Mesenchymal stem cell (in vitro differentiated cells and primary cell): ENCODE results near the gene SMURF2.

Experiments used
- DNase-seq: peaks from one replicate; pipeline ENCODE4 v3.0.0-alpha.2; 2013
- H2AFZ ChIP-seq: one replicate; pipeline ENCODE4 v1.6.1; 2013; ENCODE audit warnings: low read depth, mild to moderate bottlenecking, control low read depth, inconsistent platforms, low read length, moderate library complexity
- H2AK5ac ChIP-seq: 2 replicates; pipeline ENCODE4 v1.6.1; 2013; ENCODE audit warnings: low read length, moderate library complexity, mild to moderate bottlenecking, inconsistent platforms; ENCODE audit not compliant: severe bottlenecking
- H2BK120ac ChIP-seq: one replicate; pipeline ENCODE4 v1.6.1; 2013; ENCODE audit warnings: low read depth, mild to moderate bottlenecking, inconsistent platforms, low read length, moderate library complexity
- H2BK12ac ChIP-seq, 2 experiments: one replicate each; pipeline ENCODE4 v1.6.1; 2013; ENCODE audit warnings: inconsistent platforms in 2 of 2, low read length in 2 of 2, mild to moderate bottlenecking in 2 of 2, moderate library complexity in 2 of 2, control low read depth in 1 of 2
- H2BK15ac ChIP-seq: one replicate; pipeline ENCODE4 v1.6.1; 2013; ENCODE audit warnings: mild to moderate bottlenecking, low read depth, inconsistent platforms; ENCODE audit not compliant: poor library complexity, severe bottlenecking
- H2BK5ac ChIP-seq: 2 replicates; pipeline ENCODE4 v1.6.1; 2013; ENCODE audit warnings: low read depth, mild to moderate bottlenecking, low read length, control low read depth, inconsistent platforms; ENCODE audit not compliant: poor library complexity, severe bottlenecking
- H3K14ac ChIP-seq, 2 experiments: one replicate each; pipeline ENCODE4 v1.6.1; 2013; ENCODE audit warnings: inconsistent platforms in 2 of 2, low read length in 2 of 2, control low read depth in 1 of 2, mild to moderate bottlenecking in 1 of 2, moderate library complexity in 1 of 2
- H3K18ac ChIP-seq, 2 experiments: one replicate each; pipeline ENCODE4 v1.6.1; 2013; ENCODE audit warnings: inconsistent platforms in 2 of 2, low read length in 2 of 2, control low read depth in 1 of 2, low read depth in 1 of 2, mild to moderate bottlenecking in 1 of 2
- H3K23ac ChIP-seq, 2 experiments: one replicate each; pipeline ENCODE4 v1.6.1; 2013; ENCODE audit warnings: inconsistent platforms in 2 of 2, low read length in 2 of 2, mild to moderate bottlenecking in 2 of 2, moderate library complexity in 2 of 2, control low read depth in 1 of 2
- H3K27ac ChIP-seq: 2 replicates; pipeline ENCODE4 v1.5.1; 2013; ENCODE audit warnings: mild to moderate bottlenecking, moderate library complexity, low read length, control low read depth, inconsistent platforms; ENCODE audit not compliant: poor library complexity, severe bottlenecking
- H3K27me3 ChIP-seq, 2 experiments: 2 replicates each; pipeline versions ENCODE4 v1.6.1 to v1.7.0; 2013; ENCODE audit warnings: low read length in 2 of 2, mild to moderate bottlenecking in 2 of 2, moderate library complexity in 2 of 2, control low read depth in 1 of 2, inconsistent platforms in 1 of 2; ENCODE audit not compliant: control insufficient read depth in 1 of 2, insufficient read depth in 1 of 2
- H3K36me3 ChIP-seq, 2 experiments: 2 replicates each; pipeline versions ENCODE4 v1.6.1 to v1.7.0; 2013; ENCODE audit warnings: low read length in 2 of 2, control low read depth in 1 of 2, inconsistent platforms in 1 of 2, low read depth in 1 of 2, mild to moderate bottlenecking in 1 of 2; ENCODE audit not compliant: insufficient read depth in 2 of 2, control insufficient read depth in 1 of 2
- H3K4ac ChIP-seq, 2 experiments: one replicate each; pipeline ENCODE4 v1.6.1; 2013; ENCODE audit warnings: inconsistent platforms in 2 of 2, low read length in 2 of 2, mild to moderate bottlenecking in 2 of 2, moderate library complexity in 2 of 2, control low read depth in 1 of 2, low read depth in 1 of 2
- H3K4me1 ChIP-seq: 2 replicates; pipeline ENCODE4 v1.6.1; 2013; ENCODE audit warnings: low read depth, low read length, control low read depth; ENCODE audit not compliant: control insufficient read depth, insufficient read depth
- H3K4me2 ChIP-seq: 2 replicates; pipeline ENCODE4 v1.6.1; 2013; ENCODE audit warnings: low read length, mild to moderate bottlenecking, inconsistent platforms; ENCODE audit not compliant: poor library complexity, severe bottlenecking
- H3K4me3 ChIP-seq, 2 experiments: 2 replicates each; pipeline versions ENCODE4 v1.5.1 to v1.7.0; 2013; ENCODE audit warnings: low read length in 2 of 2, mild to moderate bottlenecking in 2 of 2, control low read depth in 1 of 2, low read depth in 1 of 2; ENCODE audit not compliant: insufficient read depth in 1 of 2
- H3K79me1 ChIP-seq: replicated peaks from 2 replicates; pipeline ENCODE4 v1.6.1; 2013; ENCODE audit warnings: mild to moderate bottlenecking, control low read depth, low read length, inconsistent platforms; ENCODE audit not compliant: poor library complexity, severe bottlenecking
- H3K9ac ChIP-seq: 2 replicates; pipeline ENCODE4 v1.7.0; 2013; ENCODE audit warnings: mild to moderate bottlenecking, low read length, moderate library complexity
- H3K9me3 ChIP-seq: 2 replicates; pipeline ENCODE4 v1.7.0; 2013; ENCODE audit warnings: mild to moderate bottlenecking, low read length; ENCODE audit not compliant: control insufficient read depth
- H4K8ac ChIP-seq: one replicate; pipeline ENCODE4 v1.6.1; 2013; ENCODE audit warnings: inconsistent platforms, mild to moderate bottlenecking, low read length, moderate library complexity
- H4K91ac ChIP-seq: one replicate; pipeline ENCODE4 v1.6.1; 2013; ENCODE audit warnings: mild to moderate bottlenecking, low read length, inconsistent platforms
- WGBS: methylation state at CpG from one replicate; pipeline ENCODE4 v1.1.7; 2013; ENCODE audit warnings: mixed read lengths; 5-methylcytosine and 5-hydroxymethylcytosine counted together

SMURF2 gene

DNA sequence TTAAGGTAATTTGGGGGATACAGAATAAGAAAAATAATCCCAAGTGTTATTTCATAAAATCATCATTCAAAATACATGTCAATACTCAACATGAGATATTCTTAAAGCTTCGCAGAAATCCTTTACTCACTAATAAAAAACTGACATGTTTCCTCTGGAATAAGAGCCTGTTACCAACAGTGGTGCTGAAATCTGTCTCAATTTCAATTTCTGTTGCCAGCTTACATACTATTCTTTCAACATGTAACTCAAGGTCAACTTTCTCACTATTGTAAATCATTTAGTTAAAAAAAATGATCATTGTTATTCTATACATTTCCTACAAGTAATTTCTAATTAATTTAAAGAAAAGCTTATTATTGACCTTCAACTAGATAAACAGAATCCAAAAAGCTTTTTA lies 87.5 kb downstream of the SMURF2 start:
- Histone ChIP-seq H2AFZ (no peak overlapping the region), H3K23ac (no peak overlapping the region), H2AK5ac (no peak overlapping the region), H3K9me3 (no peaks in the 10 kb centered on the region), H4K8ac (no peak overlapping the region), H3K36me3 (peaks cover 29 to 77% of the 10 kb centered on the region in 2 experiments), H2BK5ac (no peak overlapping the region), H3K4me1 (peaks cover 4% of the 10 kb centered on the region), H3K14ac (no peak overlapping the region), H3K9ac (peak overlapping the region; percentile 74), H4K91ac (no peak overlapping the region), H2BK120ac (no peak overlapping the region), H3K18ac (no peak overlapping the region), H3K27ac (no peak overlapping the region), H3K79me1 (peaks cover 7% of the 10 kb centered on the region), H3K4me2 (no peak overlapping the region), H3K4ac (no peak overlapping the region), H3K27me3 (no peaks in the 10 kb centered on the region), H2BK12ac (no peak overlapping the region), H2BK15ac (no peak overlapping the region), H3K4me3 (no peak overlapping the region)
- DNase-seq: no peak
- 98% methylated on average over 1 of the region's 1 CpG for WGBS

DNA sequence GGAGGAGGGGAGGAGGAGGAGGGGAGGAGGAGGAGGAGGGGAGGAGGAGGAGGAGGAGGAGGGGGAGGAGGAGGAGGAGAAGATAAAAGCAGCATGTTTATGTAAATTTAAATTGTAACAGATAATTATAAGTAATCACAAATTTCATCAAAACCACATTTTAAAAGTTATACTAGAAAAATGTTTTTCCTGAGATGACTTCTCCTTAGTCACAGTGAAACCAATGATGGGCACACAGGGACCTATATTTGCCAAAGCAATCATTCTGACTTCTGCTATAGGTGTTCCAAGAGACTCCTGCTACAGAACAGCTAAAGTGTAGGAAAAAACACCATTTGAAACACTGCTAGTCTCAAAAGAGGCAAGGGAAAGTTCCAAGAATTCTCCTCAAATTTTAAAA lies 88.9 kb downstream of the SMURF2 start:
- no peak overlapping the region for H2BK12ac ChIP-seq

DNA sequence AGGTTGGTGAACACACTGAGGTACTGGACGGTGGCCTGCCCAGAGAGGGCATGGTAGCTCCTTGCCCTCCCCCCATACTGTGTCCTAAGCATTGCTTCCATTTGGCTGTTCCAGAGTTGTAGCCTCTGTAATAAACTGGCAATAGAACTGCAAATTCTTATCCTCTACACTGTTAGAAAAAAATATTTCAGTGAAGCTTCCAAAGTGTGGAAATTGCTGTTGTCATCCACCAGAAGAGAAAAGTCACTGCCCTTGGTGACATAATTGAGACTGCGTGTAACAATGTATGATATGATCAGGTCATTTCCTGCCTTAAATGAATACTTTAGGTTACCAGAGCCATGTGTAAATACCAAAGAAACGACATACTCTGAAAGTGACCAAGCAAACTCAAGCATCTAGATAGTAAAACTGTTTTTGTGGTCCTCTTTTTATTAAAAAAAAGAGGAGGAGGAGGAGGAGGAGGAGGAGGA lies 89.4 kb downstream of the SMURF2 start:
- no peaks in the 10 kb centered on the region for H3K27me3 ChIP-seq
- H3K36me3 ChIP-seq: peaks cover 37 to 74% of the 10 kb centered on the region in 2 experiments

More for the DNA sequence above, 88.9 kb downstream of the SMURF2 start:
- no peak overlapping the region for H3K4me3 ChIP-seq
- H3K9me3 ChIP-seq: no peaks in the 10 kb centered on the region
- H3K18ac ChIP-seq: no peak overlapping the region
- no peak overlapping the region for H2BK120ac ChIP-seq
- H3K14ac ChIP-seq: no peak overlapping the region
- no peak for DNase-seq
- no peak overlapping the region for H4K91ac ChIP-seq
- H2AFZ ChIP-seq: no peak overlapping the region
- H4K8ac ChIP-seq: no peak overlapping the region
- no peaks in the 10 kb centered on the region for H3K27me3 ChIP-seq
- no peak overlapping the region for H2BK15ac ChIP-seq
- peaks cover 7% of the 10 kb centered on the region for H3K79me1 ChIP-seq
- no peak overlapping the region for H3K4ac ChIP-seq
- peak overlapping the region; percentile 34 for H3K27ac ChIP-seq
- H3K23ac ChIP-seq: no peak overlapping the region
- H3K4me2 ChIP-seq: no peak overlapping the region
- peaks cover 4% of the 10 kb centered on the region for H3K4me1 ChIP-seq
- no peak overlapping the region for H2AK5ac ChIP-seq
- no peak overlapping the region for H2BK5ac ChIP-seq
- peaks cover 36 to 76% of the 10 kb centered on the region in 2 experiments for H3K36me3 ChIP-seq
- H3K9ac ChIP-seq: peak overlapping the region; percentile 74

GRCh38 chr17:64571746-64572145 lies 90.4 kb downstream of the SMURF2 start:
- no peaks in the 10 kb centered on the region for H3K9me3 ChIP-seq
- H2BK5ac ChIP-seq: no peak overlapping the region
- peaks cover 38 to 75% of the 10 kb centered on the region in 2 experiments for H3K36me3 ChIP-seq
- H3K23ac ChIP-seq: no peak overlapping the region
- no peak overlapping the region for H2BK120ac ChIP-seq
- no peak overlapping the region for H3K4me2 ChIP-seq
- H4K8ac ChIP-seq: no peak overlapping the region
- peaks cover 4% of the 10 kb centered on the region for H3K4me1 ChIP-seq
- no peak overlapping the region for H2AK5ac ChIP-seq
- H3K27me3 ChIP-seq: no peaks in the 10 kb centered on the region
- H2BK15ac ChIP-seq: no peak overlapping the region
- 95% methylated on average over 5 of the region's 6 CpGs for WGBS
- H3K4me3 ChIP-seq: no peak overlapping the region
- peaks cover 9% of the 10 kb centered on the region for H3K79me1 ChIP-seq
- H4K91ac ChIP-seq: no peak overlapping the region
- peak overlapping the region; percentile 82 for H3K9ac ChIP-seq
- H2AFZ ChIP-seq: no peak overlapping the region
- H2BK12ac ChIP-seq: no peak overlapping the region
- H3K14ac ChIP-seq: no peak overlapping the region
- H3K27ac ChIP-seq: no peak overlapping the region
- H3K18ac ChIP-seq: no peak overlapping the region
- DNase-seq: no peak
- no peak overlapping the region for H3K4ac ChIP-seq

More for the DNA sequence above, 89.4 kb downstream of the SMURF2 start:
- Histone ChIP-seq H3K9ac (peak overlapping the region; percentile 82), H3K27ac (peak overlapping the region; percentile 49), H3K4me1 (peaks cover 4% of the 10 kb centered on the region), H2AFZ (no peak overlapping the region), H3K4me2 (no peak overlapping the region), H3K79me1 (peaks cover 9% of the 10 kb centered on the region), H2BK15ac (no peak overlapping the region), H3K14ac (no peak overlapping the region), H2BK5ac (no peak overlapping the region), H2BK12ac (no peak overlapping the region), H3K4me3 (no peak overlapping the region), H2AK5ac (no peak overlapping the region), H3K23ac (no peak overlapping the region), H3K9me3 (no peaks in the 10 kb centered on the region), H2BK120ac (no peak overlapping the region), H4K91ac (no peak overlapping the region), H4K8ac (no peak overlapping the region), H3K4ac (no peak overlapping the region), H3K18ac (no peak overlapping the region)
- peak; percentile 86 for DNase-seq
- WGBS: 83% methylated on average over 1 of the region's 3 CpGs
